KMS-11 (cell line): ENCODE data around the gene NAV3.
A peak's percentile ranks its signal among the peaks of the same experiment; 100 is the strongest.

Source experiments
- H2AFZ ChIP-seq: fragments of 200-600 bp; sonication (generic); 2 replicates; pipeline ENCODE4 v1.6.1; 2016; ENCODE audit warnings: antibody characterized with exemption, mixed run types, low read depth
- H3K27ac ChIP-seq: fragments of 200-600 bp; sonication (generic); 2 replicates; pipeline ENCODE4 v1.6.1; 2016; ENCODE audit warnings: mild to moderate bottlenecking, mixed run types
- H3K27me3 ChIP-seq: fragments of 200-600 bp; sonication (generic); 2 replicates; pipeline ENCODE4 v1.6.1; 2017; ENCODE audit warnings: mild to moderate bottlenecking, low read depth, mixed run types, moderate library complexity; ENCODE audit not compliant: insufficient read depth
- H3K36me3 ChIP-seq: fragments of 200-600 bp; sonication (generic); 2 replicates; pipeline ENCODE4 v1.6.1; 2017; ENCODE audit warnings: mild to moderate bottlenecking, mixed run types; ENCODE audit not compliant: insufficient read depth
- H3K4me1 ChIP-seq: fragments of 200-600 bp; sonication (generic); 2 replicates; pipeline ENCODE4 v1.6.1; 2016; ENCODE audit warnings: mild to moderate bottlenecking, low read depth, mixed run types; ENCODE audit not compliant: poor library complexity, severe bottlenecking
- H3K4me2 ChIP-seq: fragments of 200-600 bp; sonication (generic); 2 replicates; pipeline ENCODE4 v1.7.0; 2016; ENCODE audit warnings: mild to moderate bottlenecking, mixed run types
- H3K4me3 ChIP-seq: fragments of 200-600 bp; sonication (generic); IDR thresholded peaks from 2 replicates; pipeline ENCODE4 v1.6.1; 2017; ENCODE audit warnings: low read depth, low read length, mixed read lengths; ENCODE audit not compliant: insufficient read depth
- H3K79me2 ChIP-seq: fragments of 200-600 bp; sonication (generic); 2 replicates; pipeline ENCODE4 v1.6.1; 2016; ENCODE audit warnings: low read depth, mixed run types; ENCODE audit not compliant: insufficient read depth
- H3K9ac ChIP-seq: fragments of 200-600 bp; sonication (generic); 2 replicates; pipeline ENCODE4 v1.6.1; 2016; ENCODE audit warnings: mild to moderate bottlenecking, mixed run types
- H4K20me1 ChIP-seq: fragments of 200-600 bp; sonication (generic); 2 replicates; pipeline ENCODE4 v1.6.1; 2016; ENCODE audit warnings: mild to moderate bottlenecking, mixed run types; ENCODE audit not compliant: insufficient read depth
- TF ChIP-seq, protein P1 (sequence below): fragments of 200-600 bp; sonication (generic); conservative IDR thresholded peaks from 2 replicates; pipeline ENCODE4 v1.6.1; 2017; ENCODE audit warnings: low read depth, mild to moderate bottlenecking, antibody characterized with exemption, low read length, moderate library complexity, mixed read lengths

Gene NAV3

DNA sequence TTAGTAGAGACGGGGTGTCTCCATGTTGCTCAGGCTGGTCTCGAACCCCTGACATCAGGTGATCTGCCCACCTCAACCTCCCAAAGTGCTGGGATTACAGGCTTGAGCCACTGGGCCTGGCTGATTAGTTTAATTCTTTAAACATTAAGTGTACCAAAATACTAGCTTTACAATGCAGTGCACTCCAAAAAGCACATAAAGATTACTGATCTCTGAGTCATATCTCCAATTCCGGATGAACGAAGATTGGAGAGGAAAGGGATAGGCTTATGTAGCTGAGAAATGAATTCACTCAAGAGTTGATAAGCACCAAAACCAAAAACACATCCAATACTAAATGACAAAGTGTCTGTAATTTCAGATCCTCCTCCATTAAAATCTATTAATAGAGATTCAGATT, 15.1 kb downstream of the NAV3 start:
- H3K4me1 ChIP-seq, result peaks cover 26% of the 10 kb centered on the region
- H3K36me3 ChIP-seq, result no peaks in the 10 kb centered on the region
- H3K27ac ChIP-seq, result no peak overlapping the region
- no peak overlapping the region for H3K9ac ChIP-seq
- no peaks in the 10 kb centered on the region for H3K27me3 ChIP-seq
- no peaks in the 10 kb centered on the region for H3K79me2 ChIP-seq
- no peak overlapping the region for H2AFZ ChIP-seq
- no peak overlapping the region for H3K4me2 ChIP-seq
- TF ChIP-seq, protein P1, sequence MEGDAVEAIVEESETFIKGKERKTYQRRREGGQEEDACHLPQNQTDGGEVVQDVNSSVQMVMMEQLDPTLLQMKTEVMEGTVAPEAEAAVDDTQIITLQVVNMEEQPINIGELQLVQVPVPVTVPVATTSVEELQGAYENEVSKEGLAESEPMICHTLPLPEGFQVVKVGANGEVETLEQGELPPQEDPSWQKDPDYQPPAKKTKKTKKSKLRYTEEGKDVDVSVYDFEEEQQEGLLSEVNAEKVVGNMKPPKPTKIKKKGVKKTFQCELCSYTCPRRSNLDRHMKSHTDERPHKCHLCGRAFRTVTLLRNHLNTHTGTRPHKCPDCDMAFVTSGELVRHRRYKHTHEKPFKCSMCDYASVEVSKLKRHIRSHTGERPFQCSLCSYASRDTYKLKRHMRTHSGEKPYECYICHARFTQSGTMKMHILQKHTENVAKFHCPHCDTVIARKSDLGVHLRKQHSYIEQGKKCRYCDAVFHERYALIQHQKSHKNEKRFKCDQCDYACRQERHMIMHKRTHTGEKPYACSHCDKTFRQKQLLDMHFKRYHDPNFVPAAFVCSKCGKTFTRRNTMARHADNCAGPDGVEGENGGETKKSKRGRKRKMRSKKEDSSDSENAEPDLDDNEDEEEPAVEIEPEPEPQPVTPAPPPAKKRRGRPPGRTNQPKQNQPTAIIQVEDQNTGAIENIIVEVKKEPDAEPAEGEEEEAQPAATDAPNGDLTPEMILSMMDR, result no peak
- no peak overlapping the region for H3K4me3 ChIP-seq
- H4K20me1 ChIP-seq, result no peaks in the 10 kb centered on the region

- Histone ChIP-seq H3K27ac (no peak overlapping the region), H3K4me1 (peaks cover 26% of the 10 kb centered on the region), H3K27me3 (no peaks in the 10 kb centered on the region), H4K20me1 (no peaks in the 10 kb centered on the region), H3K4me3 (no peak overlapping the region), H3K79me2 (no peaks in the 10 kb centered on the region), H3K4me2 (peak overlapping the region; percentile 8; the same call in 1 of the 2 replicates), H3K9ac (no peak overlapping the region), H3K36me3 (no peaks in the 10 kb centered on the region), H2AFZ (no peak overlapping the region)
- TF ChIP-seq, protein P1, result no peak
Measured at GRCh38 chr12:77847060-77847541, 16.4 kb downstream of the NAV3 start.

DNA sequence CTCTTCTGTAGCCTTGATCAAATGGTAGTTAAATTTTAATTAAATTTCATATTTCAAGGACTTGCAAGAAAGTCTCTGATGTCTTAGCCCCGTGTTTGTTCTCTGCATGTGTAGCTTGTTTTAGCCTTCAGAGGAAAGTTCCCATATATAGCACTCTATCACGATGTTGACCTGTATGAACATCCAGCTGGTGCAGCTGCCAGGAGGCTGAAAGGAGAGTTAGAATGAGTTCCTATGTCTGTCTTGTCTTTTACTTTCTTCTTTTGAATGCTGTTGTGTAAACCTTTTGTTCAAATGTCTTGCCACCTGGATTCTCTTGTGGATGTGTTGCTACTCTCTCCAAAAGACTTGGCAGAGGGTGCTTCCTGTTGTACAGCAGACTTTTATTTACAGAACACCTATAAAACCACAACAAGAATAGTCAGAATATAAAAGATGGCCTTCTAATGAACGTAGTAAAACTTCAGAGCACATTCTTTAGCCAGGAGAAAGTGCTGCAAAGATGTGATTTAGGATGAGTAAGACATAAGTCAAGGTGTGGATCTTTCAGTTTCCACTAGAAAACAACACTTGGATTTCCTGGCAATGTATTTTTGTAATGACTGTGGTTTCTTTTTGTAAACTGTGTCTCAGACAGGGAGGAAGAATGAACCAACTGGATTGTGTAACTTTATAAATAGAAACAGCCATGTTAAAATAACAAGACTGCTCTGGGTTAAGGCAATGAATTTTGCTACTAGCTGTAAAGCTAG, 17.2 kb downstream of the NAV3 start:
- peak overlapping the region; percentile 7; the same call in 1 of the 2 replicates for H3K4me2 ChIP-seq

DNA sequence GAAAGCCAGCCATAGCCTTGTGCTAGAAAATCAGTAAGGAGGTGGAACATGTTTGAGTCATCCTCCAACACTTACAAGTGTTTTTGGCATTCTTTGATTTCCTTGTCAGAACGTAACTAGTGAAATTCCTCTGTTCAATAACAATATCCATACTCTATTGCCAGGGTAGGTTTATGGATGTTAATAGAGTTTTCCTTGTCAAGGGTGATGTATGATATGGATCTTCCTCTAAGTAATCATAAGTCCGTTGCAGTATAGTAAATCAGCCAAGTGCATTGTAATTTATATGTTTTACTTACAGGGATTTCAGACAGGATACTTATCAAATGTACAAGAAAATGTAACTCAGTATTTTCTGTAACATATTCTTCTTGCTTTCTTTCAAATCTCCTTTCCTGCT, 19.4 kb downstream of the NAV3 start:
- TF ChIP-seq, protein P1, result no peak
- Histone ChIP-seq H3K4me1 (peaks cover 26% of the 10 kb centered on the region), H3K4me3 (no peak overlapping the region), H3K36me3 (no peaks in the 10 kb centered on the region), H3K9ac (no peak overlapping the region), H2AFZ (no peak overlapping the region), H4K20me1 (no peaks in the 10 kb centered on the region), H3K27ac (no peak overlapping the region), H3K27me3 (no peaks in the 10 kb centered on the region), H3K79me2 (no peaks in the 10 kb centered on the region), H3K4me2 (no peak overlapping the region)

More for the DNA sequence above, 17.2 kb downstream of the NAV3 start:
- Histone ChIP-seq H3K36me3 (no peaks in the 10 kb centered on the region), H3K27me3 (no peaks in the 10 kb centered on the region), H3K79me2 (no peaks in the 10 kb centered on the region), H3K4me1 (peaks cover 26% of the 10 kb centered on the region), H3K27ac (no peak overlapping the region), H2AFZ (no peak overlapping the region), H3K4me3 (no peak overlapping the region), H4K20me1 (no peaks in the 10 kb centered on the region), H3K9ac (no peak overlapping the region)
- TF ChIP-seq, protein P1, result no peak
